GM19468 (cell line): ENCODE measurements around the gene CHADL.
"Not testable (repeated sequence)": the region's sequence is repeated elsewhere in the genome, so short reads cannot be mapped to it uniquely, and the experiment has no call there.

Experiments
- ATAC-seq: cut with Tn5 transposase; IDR thresholded peaks from one replicate; pipeline ENCODE4 v1.9.1; 2021; ENCODE audit warnings: mild to moderate bottlenecking, moderate library complexity, moderate number of reproducible peaks; ENCODE audit not compliant: unreplicated experiment; ENCODE audit errors: extremely low read depth

The CHADL gene

DNA sequence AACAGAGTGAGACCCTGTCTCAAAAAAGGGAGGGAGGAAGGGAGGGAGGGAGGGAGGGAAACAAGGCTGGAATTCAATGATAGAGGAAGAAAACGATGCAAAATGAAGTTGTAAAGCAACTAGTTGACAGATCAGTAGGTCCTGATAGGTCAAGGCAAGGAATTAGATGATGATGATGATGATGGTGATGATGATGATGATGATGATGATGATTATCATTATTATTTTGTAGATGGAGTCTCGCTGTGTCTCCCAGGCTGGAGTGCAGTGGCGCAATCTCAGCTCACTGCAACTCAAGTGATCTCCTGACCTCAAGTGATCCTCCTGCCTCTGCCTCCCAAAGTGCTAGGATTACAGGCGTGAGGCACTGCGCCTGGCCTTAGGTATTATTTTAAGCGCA, 46.9 kb downstream of the CHADL start:
- ATAC-seq = no peak

GRCh38 chr22:41191467-41191866, 49.3 kb downstream of the CHADL start:
- ATAC-seq = no peak

DNA sequence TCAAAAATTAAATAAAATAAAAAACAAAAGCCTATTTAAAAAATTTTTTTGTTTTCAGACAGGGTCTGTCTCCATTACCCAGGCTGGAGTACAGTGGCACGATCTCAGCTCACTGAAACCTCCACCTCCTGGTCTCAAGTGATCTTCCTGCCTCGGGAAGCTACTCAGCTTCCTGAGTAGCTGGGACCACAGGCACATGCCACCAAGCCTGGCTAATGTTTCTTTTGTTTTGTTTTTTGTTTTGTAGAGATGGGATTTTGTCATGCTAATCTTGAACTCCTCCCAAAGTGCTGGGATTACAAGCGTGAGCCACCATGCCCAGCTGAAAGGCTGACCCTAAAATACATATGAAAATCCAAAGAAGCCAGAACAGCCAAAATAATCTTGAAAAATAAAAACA, 56.1 kb downstream of the CHADL start:
- ATAC-seq = no peak

GRCh38 chr22:41181349-41182241, 59.1 kb downstream of the CHADL start:
- no peak for ATAC-seq

GRCh38 chr22:41180926-41181325, 59.8 kb downstream of the CHADL start:
- ATAC-seq = no peak

DNA sequence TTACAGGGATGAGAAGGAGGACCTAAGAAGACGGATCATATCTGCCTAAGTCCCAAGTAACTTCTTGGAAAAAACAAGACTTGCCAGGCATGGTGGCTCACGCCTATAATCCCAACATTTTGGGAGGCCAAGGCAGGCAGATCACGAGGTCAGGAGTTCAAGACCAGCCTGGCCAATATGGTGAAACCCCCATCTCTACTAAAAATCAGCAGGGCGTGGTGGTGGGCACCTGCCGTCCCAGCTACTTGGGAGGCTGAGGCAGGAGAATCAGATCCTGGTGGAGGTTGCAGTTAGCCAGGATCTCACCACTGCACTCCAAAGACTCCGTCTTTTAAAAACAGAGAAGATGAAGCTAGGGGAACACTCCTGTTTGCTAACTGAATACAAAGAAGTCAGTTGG, 60.4 kb downstream of the CHADL start:
- ATAC-seq = not testable (repeated sequence)
